Measurements from ENCODE around the gene SMCO1.

The SMCO1 gene

GRCh38 chr3:196554205-196554604 is 39.1 kb upstream of the SMCO1 start:
- TF ChIP-seq, protein P1, sequence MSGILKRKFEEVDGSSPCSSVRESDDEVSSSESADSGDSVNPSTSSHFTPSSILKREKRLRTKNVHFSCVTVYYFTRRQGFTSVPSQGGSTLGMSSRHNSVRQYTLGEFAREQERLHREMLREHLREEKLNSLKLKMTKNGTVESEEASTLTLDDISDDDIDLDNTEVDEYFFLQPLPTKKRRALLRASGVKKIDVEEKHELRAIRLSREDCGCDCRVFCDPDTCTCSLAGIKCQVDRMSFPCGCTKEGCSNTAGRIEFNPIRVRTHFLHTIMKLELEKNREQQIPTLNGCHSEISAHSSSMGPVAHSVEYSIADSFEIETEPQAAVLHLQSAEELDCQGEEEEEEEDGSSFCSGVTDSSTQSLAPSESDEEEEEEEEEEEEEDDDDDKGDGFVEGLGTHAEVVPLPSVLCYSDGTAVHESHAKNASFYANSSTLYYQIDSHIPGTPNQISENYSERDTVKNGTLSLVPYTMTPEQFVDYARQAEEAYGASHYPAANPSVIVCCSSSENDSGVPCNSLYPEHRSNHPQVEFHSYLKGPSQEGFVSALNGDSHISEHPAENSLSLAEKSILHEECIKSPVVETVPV (CRISPR knock-in tag; IDR thresholded peaks at IDR 0.05) = no peak
- TF ChIP-seq SNAI2 (CRISPR knock-in tag; IDR thresholded peaks at IDR 0.05) = no peak
- TF ChIP-seq TOX (CRISPR knock-in tag; IDR thresholded peaks at IDR 0.05; ENCODE audit: borderline replicate concordance) = no peak
- no peak for TF ChIP-seq TSHZ2 (CRISPR knock-in tag; IDR thresholded peaks at IDR 0.05)
- TF ChIP-seq ZNF70 (CRISPR knock-in tag; IDR thresholded peaks at IDR 0.05) = no peak
- no peak for TF ChIP-seq OSR1 (CRISPR knock-in tag; IDR thresholded peaks at IDR 0.05)
- TF ChIP-seq ZFP30 (CRISPR knock-in tag; IDR thresholded peaks at IDR 0.05) = no peak
- no peak for TF ChIP-seq ZNF565 (CRISPR knock-in tag; conservative IDR thresholded peaks at IDR 0.05; ENCODE audit: low read depth)
- TF ChIP-seq BACH2 (CRISPR knock-in tag; IDR thresholded peaks at IDR 0.05; ENCODE audit: borderline replicate concordance) = no peak
- TF ChIP-seq ARNTL (CRISPR knock-in tag; IDR thresholded peaks at IDR 0.05; ENCODE audit: borderline replicate concordance, low read depth) = no peak
- no peak for TF ChIP-seq ESRRG (CRISPR knock-in tag; IDR thresholded peaks at IDR 0.05)
- no peak for TF ChIP-seq PPARA (CRISPR knock-in tag; IDR thresholded peaks at IDR 0.05; ENCODE audit: borderline replicate concordance)
- TF ChIP-seq ZC3H10 (CRISPR knock-in tag; IDR thresholded peaks at IDR 0.05) = no peak
- TF ChIP-seq POU6F1 (CRISPR knock-in tag; IDR thresholded peaks at IDR 0.05; ENCODE audit: borderline replicate concordance, low read depth) = no peak
- TF ChIP-seq ZFP3 (CRISPR knock-in tag; IDR thresholded peaks at IDR 0.05) = no peak
- no peak for TF ChIP-seq ISL1 (CRISPR knock-in tag; IDR thresholded peaks at IDR 0.05)
- TF ChIP-seq, protein P2, sequence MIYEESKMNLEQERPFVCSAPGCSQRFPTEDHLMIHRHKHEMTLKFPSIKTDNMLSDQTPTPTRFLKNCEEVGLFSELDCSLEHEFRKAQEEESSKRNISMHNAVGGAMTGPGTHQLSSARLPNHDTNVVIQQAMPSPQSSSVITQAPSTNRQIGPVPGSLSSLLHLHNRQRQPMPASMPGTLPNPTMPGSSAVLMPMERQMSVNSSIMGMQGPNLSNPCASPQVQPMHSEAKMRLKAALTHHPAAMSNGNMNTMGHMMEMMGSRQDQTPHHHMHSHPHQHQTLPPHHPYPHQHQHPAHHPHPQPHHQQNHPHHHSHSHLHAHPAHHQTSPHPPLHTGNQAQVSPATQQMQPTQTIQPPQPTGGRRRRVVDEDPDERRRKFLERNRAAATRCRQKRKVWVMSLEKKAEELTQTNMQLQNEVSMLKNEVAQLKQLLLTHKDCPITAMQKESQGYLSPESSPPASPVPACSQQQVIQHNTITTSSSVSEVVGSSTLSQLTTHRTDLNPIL (CRISPR knock-in tag; IDR thresholded peaks at IDR 0.05; ENCODE audit: low read depth) = no peak
- no peak for TF ChIP-seq GLIS3 (CRISPR knock-in tag; IDR thresholded peaks at IDR 0.05)
- TF ChIP-seq, protein P3, sequence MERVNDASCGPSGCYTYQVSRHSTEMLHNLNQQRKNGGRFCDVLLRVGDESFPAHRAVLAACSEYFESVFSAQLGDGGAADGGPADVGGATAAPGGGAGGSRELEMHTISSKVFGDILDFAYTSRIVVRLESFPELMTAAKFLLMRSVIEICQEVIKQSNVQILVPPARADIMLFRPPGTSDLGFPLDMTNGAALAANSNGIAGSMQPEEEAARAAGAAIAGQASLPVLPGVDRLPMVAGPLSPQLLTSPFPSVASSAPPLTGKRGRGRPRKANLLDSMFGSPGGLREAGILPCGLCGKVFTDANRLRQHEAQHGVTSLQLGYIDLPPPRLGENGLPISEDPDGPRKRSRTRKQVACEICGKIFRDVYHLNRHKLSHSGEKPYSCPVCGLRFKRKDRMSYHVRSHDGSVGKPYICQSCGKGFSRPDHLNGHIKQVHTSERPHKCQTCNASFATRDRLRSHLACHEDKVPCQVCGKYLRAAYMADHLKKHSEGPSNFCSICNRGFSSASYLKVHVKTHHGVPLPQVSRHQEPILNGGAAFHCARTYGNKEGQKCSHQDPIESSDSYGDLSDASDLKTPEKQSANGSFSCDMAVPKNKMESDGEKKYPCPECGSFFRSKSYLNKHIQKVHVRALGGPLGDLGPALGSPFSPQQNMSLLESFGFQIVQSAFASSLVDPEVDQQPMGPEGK (CRISPR knock-in tag; IDR thresholded peaks at IDR 0.05; ENCODE audit: borderline replicate concordance) = no peak
- ATAC-seq = no peak

DNA sequence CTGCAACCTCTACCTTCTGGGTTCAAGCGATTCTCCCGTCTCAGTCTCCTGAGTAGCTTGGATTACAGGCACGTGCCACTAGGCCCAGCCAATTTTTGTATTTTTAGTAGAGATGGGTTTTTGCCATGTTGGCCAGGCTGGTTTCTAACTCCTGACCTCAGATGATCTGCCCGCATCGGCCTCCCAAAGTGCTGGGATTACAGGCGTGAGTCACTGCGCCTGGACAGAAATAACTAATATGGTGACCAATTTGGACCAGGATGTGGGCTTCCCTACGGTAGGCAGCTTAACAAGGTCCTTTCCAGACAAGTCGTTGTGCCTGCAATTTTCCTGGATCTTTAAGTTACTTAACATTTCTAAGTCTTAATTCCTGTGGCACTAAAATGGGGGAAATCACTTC is 38.4 kb upstream of the SMCO1 start:
- no peak for ATAC-seq
- TF ChIP-seq, protein P3 (CRISPR knock-in tag; IDR thresholded peaks at IDR 0.05; ENCODE audit: borderline replicate concordance) = no peak
- no peak for TF ChIP-seq ZNF565 (CRISPR knock-in tag; conservative IDR thresholded peaks at IDR 0.05; ENCODE audit: low read depth)
- TF ChIP-seq TCF4 (CRISPR knock-in tag; IDR thresholded peaks at IDR 0.05; ENCODE audit: borderline replicate concordance) = no peak
- TF ChIP-seq ARNTL (CRISPR knock-in tag; IDR thresholded peaks at IDR 0.05; ENCODE audit: borderline replicate concordance, low read depth) = no peak
- TF ChIP-seq, protein P2 (CRISPR knock-in tag; IDR thresholded peaks at IDR 0.05; ENCODE audit: low read depth) = no peak
- TF ChIP-seq ESRRG (CRISPR knock-in tag; IDR thresholded peaks at IDR 0.05) = no peak
- TF ChIP-seq, protein P1 (CRISPR knock-in tag; IDR thresholded peaks at IDR 0.05) = no peak
- TF ChIP-seq ZFP30 (CRISPR knock-in tag; IDR thresholded peaks at IDR 0.05) = no peak
- no peak for TF ChIP-seq ZFP3 (CRISPR knock-in tag; IDR thresholded peaks at IDR 0.05)
- TF ChIP-seq TSHZ2 (CRISPR knock-in tag; IDR thresholded peaks at IDR 0.05) = no peak
- no peak for TF ChIP-seq TOX (CRISPR knock-in tag; IDR thresholded peaks at IDR 0.05; ENCODE audit: borderline replicate concordance)
- TF ChIP-seq BACH2 (CRISPR knock-in tag; IDR thresholded peaks at IDR 0.05; ENCODE audit: borderline replicate concordance) = no peak

All from SK-N-SH treated with all-trans-retinoic acid at 6 μM for 48 hours (cell line).